HG03060 (cell line): ENCODE measurements around the gene FEM1A.
"Not testable (repeated sequence)": the region's sequence is repeated elsewhere in the genome, so short reads cannot be mapped to it uniquely, and the experiment has no call there.

ENCODE experiments used
- ATAC-seq: cut with Tn5 transposase; IDR thresholded peaks from one replicate; pipeline ENCODE4 v1.9.1; 2021; ENCODE audit warnings: low read depth, moderate number of reproducible peaks; ENCODE audit not compliant: unreplicated experiment

Gene FEM1A

GRCh38 chr19:4773047-4773640 lies 18.4 kb upstream of the FEM1A start:
- no peak for ATAC-seq

DNA sequence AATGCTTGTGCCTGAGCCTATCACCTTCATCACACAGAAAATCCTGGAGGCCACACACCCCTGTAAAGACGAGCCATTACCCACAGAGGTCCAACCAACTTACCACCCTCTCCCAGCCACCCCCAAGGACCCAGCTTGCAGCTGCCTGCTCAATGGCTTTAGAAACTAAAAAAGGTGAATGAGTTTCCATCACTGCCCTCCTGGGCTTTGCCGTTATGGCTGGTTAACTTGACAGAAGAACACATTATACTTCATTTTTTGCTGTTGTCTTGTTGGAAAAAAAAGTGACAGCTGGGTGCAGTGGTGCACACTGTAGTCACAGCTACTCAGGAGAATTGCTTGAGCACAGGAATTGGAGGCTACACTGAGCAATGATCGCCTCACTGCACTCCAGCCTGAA lies 17.4 kb upstream of the FEM1A start:
- ATAC-seq = no peak

- no peak for ATAC-seq
These were observed 15.8 kb upstream of the FEM1A start for GRCh38 chr19:4775627-4776152.

DNA sequence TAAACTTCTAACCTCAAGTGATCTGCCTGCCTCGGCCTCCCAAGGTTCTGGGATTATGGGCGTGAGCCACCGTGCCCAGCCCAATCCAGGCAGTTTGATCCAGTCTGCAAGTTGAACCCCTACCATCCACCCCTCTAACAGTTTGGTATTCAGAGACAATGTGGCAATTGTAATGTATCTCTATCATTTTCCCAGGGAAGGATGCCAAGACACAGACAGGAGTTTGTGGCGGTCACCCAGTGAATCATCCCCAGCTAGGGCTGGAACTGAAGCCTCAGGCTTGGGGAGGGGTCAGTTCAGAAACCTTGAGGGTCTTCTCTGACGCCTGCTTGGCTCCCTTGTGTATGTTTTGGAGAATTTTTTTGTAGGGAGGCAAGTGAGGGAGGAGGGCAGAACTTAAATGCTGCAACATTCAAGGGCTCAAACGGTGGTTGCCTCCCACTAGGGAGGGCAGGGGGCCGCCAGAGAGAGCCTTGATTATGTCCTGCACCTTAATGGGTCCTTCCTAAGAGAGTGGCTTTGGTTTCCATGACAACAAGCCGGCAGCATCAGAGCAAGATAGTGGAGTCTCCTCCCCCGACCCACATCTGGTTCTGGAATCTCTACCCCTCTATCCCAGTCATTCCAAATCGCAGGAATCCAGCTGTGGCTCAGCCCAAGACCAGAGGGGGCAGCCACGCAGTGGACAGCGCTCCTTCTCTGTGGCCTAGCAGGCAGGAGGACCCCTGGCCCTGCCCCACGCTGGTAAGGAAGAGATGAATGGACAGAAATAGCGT lies 14.9 kb upstream of the FEM1A start:
- no peak for ATAC-seq

DNA sequence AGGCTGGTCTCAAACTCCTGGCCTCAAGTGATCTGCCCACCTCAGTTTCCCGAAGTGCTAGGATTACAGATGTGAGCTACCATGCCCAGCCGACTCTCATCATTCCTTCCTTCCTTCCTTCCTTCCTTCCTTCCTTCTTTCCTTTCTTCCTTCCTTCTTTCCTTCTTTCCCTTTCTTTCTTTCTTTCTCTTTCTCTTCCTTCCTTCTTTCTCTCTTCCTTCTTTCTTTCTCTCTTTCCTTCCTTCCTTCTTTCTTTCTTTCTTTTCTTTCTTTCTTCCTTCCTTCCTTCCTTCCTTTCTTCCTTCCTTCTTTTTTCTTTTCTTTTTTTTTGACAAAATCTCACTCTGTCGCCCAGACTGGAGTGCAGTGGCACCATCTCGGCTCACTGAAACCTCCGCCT lies 13.4 kb upstream of the FEM1A start:
- not testable (repeated sequence) for ATAC-seq

DNA sequence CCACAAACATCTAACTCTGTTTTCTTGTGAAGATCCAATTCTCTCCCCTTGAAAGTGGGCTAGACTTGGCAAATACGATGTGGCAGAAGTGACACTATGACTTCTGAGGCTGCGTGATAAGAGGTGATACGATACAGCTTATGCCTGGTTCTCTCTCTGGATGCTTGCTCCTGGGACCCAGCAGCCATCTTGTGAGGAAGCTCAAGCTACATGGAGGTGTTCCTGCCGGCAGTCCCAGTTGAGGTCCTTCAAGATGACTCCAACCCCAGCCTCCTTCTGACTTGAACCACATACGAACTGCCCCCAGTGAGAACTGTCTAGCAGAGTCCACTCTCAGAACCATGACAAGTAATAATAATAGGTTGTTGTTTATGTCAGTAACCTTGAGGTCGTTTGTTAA lies 10.7 kb upstream of the FEM1A start:
- ATAC-seq = no peak

- no peak for ATAC-seq
These were observed 9.7 kb upstream of the FEM1A start for GRCh38 chr19:4781801-4782200.

DNA sequence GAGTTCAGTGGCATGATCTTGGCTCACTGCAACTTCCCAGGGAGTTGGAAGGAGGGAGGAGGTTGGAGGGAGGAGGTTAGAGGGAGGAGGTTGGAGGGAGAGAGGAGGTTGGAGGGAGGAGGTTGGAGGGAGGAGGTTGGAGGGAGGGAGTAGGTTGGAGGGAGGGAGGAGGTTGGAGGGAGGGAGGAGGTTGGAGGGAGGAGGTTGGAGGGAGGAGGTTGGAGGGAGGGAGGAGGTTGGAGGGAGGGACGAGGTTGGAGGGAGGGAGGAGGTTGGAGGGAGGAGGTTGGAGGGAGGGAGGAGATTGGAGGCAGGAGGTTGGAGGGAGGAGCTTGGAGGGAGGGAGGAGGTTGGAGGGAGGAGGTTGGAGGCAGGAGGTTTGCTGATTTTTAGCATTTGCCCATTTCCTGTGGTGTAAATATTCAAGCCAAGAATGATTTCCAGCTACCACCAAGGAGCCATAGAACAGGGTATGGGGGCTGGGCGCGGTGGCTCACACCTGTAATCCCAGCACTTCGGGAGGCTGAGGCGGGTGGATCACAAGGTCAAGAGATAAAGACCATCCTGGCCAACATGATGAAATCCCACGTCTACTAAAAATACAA lies 5.0 kb upstream of the FEM1A start:
- not testable (repeated sequence) for ATAC-seq

GRCh38 chr19:4792019-4792865 lies 708 bp downstream of the FEM1A start:
- not testable (repeated sequence) for ATAC-seq

DNA sequence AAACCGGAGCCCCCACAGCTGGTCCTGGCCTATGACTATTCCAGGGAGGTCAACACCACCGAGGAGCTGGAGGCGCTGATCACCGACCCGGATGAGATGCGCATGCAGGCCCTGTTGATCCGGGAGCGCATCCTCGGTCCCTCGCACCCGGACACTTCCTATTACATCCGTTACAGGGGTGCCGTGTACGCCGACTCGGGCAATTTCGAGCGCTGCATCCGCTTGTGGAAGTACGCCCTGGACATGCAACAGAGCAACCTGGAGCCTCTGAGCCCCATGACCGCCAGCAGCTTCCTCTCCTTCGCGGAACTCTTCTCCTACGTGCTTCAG lies 1.3 kb downstream of the FEM1A start:
- ATAC-seq = not testable (repeated sequence)

GRCh38 chr19:4793278-4793677 lies 1.7 kb downstream of the FEM1A start:
- ATAC-seq = not testable (repeated sequence)

GRCh38 chr19:4794971-4795370 lies 3.4 kb downstream of the FEM1A start:
- ATAC-seq = no peak

GRCh38 chr19:4795400-4795799 lies 3.9 kb downstream of the FEM1A start:
- no peak for ATAC-seq

GRCh38 chr19:4800591-4801081 lies 9.1 kb downstream of the FEM1A start:
- ATAC-seq = no peak

DNA sequence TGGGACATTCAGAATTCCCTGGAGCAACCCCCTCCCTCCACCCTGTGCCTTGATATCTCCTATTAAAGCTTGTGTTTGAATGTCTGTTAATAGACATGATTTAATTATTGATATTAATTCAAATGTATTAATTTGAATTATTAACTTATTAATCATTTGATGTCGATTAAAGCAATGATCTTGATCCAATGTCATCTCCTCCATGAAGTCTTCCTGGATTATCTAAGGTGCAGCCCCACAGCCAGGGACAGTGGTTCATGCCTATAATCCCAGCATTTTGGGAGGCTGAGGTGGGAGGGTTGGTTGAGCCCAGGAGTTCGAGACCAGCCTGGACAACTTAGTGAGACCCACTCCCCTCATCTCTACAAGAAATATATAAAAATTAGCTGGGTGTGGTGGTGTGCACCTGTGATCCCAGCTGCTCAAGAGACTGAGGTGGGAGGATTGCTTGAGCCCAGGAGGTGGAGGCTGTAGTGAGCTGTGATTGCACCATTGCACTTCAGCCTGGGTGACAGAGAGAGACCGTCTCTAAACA lies 9.6 kb downstream of the FEM1A start:
- no peak for ATAC-seq

- no peak for ATAC-seq
These were observed 11.2 kb downstream of the FEM1A start for GRCh38 chr19:4802711-4803110.

- ATAC-seq = no peak
These were observed 12.5 kb downstream of the FEM1A start for GRCh38 chr19:4803736-4804695.

GRCh38 chr19:4805140-4805539 lies 13.6 kb downstream of the FEM1A start:
- not testable (repeated sequence) for ATAC-seq

- ATAC-seq = no peak
These were observed 14.8 kb downstream of the FEM1A start for GRCh38 chr19:4806384-4806783.
